Stimulated activated CD4-positive, alpha-beta T cell treated with anti-CD3 and anti-CD28 coated beads, Interleukin-15, amount 100 ng/mL, for 1 hour (primary cell): ENCODE measurements around the gene EFNA4.

Experiments used
- DNase-seq, 2 donors: peaks; one replicate each; pipeline ENCODE4 v3.0.0-alpha.2; 2020; ENCODE audit warnings: low read depth in 1 of 2, low spot score in 1 of 2

EFNA4 gene

DNA sequence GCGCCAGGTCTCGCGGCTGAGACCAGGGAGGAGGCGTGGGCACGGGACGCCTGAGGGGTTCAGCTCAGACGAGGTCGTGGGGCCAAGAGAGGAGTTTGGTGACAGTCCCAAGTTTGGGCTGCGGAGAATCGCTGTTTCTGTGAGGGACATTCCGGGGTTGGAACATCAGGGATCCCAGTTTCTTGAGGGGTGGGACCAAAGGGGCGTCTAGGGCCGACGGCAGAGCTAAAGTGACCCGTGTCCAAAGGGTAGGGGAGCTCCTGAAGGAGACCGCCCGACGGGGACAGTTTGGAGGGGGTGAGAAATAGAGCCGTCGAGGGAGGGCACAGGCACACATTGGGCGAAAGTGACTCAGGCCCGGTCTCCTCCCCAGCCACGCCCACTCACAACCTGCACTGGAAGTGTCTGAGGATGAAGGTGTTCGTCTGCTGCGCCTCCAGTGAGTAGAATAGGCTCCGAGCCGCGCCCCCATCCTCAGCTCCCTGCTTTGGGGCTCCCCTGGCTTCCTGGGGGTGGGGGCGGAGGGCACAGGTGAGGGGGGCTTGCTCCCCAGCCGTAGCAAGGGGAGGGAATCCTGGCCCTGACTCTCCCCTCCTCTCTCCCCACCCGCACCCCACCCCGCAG lies 22.1 kb downstream of the EFNA4 start:
- DNase-seq = peak in 1 of 2 donors; percentile 50

DNA sequence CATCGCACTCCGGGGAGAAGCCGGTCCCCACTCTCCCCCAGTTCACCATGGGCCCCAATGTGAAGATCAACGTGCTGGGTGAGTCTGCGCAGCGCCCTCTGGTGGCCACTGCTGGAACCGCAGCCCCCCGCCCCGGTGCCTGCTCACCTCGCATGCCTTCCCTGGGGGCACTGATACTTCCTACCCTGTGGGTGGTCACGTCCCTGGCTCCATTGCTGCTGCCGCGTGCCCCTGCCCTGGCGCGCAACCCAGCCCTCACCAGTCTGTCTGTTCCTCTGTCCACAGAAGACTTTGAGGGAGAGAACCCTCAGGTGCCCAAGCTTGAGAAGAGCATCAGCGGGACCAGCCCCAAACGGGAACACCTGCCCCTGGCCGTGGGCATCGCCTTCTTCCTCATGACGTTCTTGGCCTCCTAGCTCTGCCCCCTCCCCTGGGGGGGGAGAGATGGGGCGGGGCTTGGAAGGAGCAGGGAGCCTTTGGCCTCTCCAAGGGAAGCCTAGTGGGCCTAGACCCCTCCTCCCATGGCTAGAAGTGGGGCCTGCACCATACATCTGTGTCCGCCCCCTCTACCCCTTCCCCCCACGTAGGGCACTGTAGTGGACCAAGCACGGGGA lies 22.7 kb downstream of the EFNA4 start:
- peak; percentile 63 to 73 for DNase-seq

DNA sequence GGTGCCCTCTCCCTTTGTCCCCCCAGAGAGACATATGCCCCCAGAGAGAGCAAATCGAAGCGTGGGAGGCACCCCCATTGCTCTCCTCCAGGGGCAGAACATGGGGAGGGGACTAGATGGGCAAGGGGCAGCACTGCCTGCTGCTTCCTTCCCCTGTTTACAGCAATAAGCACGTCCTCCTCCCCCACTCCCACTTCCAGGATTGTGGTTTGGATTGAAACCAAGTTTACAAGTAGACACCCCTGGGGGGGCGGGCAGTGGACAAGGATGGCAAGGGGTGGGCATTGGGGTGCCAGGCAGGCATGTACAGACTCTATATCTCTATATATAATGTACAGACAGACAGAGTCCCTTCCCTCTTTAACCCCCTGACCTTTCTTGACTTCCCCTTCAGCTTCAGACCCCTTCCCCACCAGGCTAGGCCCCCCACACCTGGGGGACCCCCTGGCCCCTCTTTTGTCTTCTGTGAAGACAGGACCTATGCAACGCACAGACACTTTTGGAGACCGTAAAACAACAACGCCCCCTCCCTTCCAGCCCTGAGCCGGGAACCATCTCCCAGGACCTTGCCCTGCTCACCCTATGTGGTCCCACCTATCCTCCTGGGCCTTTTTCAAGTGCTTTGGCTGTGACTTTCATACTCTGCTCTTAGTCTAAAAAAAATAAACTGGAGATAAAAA lies 23.5 kb downstream of the EFNA4 start:
- DNase-seq = no peak

DNA sequence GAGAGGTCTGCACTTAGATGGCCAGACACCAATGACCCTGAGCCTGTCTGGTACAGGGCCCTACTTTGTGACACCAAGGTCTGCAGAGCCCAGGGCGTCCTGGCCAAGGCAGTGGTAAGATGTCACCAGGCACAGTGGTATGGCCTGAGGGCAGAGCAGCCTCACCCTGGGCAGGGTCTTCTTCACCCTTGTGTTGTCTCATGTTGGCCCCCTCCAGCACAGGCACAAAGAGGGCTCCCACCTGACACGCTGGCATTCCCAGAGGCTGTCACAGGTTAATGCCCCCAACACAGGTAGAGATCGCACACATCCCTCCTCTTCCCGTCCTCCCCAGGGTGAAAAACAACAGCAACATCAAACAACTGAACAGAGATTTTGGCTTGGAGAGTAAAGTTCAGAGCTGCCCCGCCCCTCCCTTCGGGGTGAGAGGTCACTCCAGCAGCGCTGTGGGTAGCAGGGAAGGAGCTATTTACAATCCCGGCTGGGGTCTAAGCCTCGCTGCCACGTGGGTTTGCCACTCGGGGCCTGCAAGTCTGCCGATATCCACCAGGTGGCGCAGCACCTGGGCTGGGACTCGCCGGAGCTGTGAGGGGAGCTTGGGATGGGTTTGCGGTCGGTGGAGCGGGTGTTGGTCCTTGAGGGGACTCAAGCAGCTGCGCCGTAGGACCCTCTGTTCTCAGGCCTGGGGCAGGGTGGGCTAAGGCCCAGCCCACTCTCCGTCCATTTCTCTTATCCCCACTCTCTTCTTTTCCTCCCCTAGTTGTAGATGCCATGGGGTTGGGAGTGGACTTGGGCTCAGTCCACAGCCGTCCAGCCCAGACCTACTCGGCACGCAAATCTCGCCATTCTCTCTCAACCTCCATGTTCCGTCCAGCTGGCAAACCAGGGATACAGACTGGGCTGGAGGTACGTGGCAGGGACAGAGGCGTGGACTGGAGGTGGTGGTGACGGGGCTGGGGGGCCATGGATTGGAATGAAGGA lies 27.8 kb downstream of the EFNA4 start:
- DNase-seq = peak; percentile 63 to 75

DNA sequence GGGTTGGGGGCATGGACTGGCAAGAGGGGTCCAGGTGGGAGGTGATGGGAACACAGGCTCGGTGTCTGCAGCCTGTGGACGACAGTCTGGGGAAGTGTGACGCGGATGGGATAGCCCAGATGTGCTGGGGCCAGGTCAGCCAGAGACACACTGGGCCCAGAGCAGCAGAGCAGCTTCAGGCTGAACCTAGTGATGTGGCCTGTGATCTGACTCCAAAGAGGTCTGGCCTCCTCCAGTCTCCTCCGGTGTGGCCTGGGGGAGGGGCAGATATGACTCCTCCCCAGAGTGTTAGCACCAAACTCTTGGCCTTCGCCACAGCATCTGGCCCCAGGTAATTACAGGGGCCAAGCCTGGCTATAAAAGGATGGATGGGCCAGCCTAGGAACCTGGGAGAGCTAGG lies 28.6 kb downstream of the EFNA4 start:
- DNase-seq = no peak

DNA sequence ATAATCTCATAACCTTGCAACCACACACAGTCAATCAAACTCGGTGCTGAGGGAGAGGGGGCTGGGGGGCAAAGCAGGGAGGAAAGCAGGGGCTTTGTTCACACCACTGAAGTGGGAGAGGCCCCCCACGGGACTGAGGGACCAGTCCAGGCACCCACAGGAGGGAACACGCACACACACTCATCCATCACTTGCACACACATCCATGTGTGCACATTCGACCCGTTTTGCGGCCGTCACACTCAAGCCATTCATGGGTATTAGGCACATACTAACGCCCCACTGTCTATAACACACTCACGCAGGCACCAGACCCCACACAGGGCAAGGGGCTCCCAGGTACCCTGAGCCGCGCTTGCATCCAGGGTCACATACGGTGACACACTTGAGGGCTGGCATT lies 29.1 kb downstream of the EFNA4 start:
- DNase-seq = no peak

DNA sequence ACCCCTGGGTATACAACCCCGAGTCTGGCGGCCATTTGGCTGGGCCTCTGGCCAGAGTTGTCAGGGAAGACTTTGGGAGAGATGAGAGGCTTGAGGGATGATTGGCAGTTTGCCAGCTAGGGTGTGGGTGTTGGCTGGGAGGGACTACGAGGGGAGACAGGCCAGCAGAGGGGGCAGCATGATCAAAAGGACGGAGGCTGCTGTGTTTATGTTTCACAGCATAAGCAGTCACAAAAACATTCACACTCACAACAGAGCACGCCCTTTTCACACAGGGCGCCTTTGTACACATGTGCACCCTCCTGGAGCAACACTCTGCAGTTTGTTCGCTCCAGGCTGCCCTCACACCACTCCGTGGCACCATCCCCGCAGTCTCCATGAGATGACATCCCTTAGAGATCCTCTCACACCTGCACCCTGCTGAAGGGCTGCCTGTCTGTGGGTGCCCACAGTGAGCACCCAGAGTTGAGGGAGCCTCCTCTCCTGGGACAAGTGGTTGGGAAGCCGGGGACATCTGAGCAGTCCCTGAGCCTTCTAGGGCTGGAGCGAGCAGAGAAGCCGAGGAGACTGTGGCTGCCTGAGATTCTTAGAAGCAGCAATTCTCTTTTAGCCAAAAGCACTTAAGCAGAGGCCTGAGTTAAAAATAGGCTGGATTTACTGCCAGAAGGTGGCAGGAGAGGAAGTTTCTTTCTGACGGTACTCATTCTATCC lies 30.5 kb downstream of the EFNA4 start:
- no peak for DNase-seq

DNA sequence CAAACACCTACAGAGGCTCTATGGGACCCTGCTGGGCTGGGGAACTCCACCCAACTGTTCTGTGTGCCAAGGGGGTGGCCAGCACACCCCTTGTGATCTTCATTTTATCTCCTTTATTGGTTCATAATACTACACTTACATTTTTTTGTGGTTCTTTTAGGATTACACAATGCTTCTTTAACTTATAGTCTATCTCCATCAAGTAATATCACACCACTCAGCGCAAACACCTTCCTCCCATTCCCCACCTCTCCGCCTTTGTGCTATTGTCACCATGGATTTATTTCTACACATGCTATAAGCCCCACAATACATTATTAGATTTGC lies 31.0 kb downstream of the EFNA4 start:
- DNase-seq = no peak

DNA sequence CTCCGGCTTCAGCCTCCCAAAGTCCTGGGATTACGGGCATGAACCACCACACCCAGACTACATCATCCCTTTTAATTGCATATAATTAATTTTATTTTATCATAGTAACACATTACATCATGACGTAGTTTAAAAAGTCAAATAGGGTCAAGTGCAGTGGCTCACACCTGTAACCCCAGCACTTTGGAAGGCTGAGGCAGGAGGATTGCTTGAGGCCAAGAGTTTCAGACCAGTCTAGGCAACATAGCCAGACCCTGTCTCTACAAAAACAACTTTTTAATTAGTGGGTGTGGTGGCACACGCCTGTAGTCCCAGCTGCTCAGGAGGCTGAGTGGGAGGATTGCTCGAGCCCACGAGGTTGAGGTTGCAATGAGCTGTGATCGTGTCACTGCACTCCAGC lies 35.8 kb downstream of the EFNA4 start:
- no peak for DNase-seq

DNA sequence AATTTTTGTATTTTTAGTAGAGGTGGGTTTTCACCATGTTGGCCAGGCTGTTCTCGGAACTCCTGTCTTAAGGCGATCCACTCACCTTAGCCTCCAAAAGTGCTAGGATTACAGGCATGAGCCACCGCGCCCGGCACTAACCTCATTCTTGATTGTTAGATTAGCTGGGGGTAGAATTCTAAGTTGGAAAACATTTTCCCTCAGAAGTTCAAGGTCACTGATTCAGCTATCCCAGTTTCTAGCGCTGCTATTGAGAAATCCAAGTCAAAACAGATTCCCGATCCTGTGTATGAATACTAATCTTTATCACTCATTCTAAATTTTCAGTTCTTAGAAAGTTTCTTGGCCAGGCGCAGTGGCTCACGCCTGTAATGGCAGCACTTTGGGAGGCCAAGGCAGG lies 39.8 kb downstream of the EFNA4 start:
- no peak for DNase-seq

DNA sequence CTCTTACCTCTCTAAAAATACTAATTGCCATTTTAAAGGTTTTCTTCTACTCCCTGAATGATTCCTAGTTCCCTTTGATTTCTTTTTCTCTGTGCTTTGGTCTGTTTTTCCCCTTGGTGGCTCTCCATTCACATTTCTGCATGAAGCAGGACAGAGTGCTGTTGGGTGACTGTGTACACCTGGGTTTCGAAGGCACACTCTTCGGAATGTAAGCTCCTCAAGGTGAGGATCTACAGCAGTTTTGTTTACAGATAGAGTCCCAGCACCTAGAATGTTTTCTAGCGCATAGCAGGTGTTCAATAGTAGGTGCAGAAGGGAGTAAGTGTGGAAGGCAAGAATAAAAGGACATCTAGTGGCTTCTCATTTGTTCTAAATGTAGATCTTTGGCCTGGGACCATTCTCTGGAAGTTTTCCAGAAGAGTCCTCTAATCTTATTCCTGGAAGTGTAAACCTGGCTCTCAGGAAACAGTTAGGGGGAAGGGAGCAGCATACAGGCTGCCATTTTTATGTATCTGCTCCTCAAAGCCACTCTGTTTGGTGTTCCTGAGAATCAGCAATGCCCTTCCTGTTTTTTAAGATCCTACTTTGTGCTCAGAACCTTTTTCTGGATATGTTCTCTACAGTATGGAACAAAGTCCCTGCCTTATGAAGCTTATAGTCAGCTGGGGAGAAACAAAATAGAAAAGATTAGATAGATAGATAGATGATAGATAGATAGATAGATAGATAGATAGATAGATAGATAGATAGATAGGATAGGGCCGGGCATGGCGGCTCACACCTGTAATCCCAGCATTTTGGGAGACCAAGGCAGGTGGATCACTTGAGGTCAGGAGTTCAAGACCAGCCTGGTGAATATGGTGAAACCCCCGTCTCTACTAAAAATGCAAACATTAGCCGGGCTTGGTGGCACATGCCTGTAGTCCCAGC lies 41.3 kb downstream of the EFNA4 start:
- no peak for DNase-seq

DNA sequence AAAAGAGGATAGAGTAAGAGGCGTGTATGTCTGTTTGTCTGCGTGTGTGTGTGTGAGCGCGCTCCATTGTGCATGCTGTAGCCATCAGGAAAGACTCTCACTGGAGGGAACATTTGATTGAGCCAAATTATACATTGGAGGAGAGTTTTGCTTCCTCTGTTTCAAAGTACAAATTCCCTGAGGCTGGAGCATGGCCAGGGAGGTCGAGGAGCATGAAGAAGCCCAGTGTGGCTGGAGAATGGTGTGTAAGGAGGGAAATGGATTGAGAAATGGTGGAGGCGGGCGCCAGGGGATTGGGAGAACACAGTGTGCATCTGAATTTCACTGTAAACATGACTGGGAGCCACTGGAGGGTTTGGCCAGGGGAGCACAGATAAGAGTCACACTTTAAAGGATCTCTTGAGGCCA lies 42.1 kb downstream of the EFNA4 start:
- no peak for DNase-seq

DNA sequence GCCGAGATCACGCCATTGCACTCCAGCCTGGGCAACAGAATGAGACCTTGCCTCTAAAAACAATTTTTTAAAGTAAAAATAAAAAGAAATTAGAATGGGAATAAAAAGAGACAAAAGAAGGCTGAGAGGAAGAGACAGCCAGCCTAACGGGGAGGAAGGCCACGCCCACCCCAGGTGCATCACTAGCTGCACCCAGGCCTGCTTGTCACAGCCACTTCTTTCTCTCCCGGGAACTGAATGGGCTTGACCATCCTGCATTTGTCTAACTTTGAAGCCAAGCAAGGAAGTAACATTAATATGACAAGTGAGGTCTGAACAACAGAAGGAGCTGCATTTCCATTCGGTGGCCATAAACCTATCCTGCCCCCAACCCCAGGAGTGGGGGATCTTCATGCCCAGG lies 43.3 kb downstream of the EFNA4 start:
- DNase-seq = no peak

DNA sequence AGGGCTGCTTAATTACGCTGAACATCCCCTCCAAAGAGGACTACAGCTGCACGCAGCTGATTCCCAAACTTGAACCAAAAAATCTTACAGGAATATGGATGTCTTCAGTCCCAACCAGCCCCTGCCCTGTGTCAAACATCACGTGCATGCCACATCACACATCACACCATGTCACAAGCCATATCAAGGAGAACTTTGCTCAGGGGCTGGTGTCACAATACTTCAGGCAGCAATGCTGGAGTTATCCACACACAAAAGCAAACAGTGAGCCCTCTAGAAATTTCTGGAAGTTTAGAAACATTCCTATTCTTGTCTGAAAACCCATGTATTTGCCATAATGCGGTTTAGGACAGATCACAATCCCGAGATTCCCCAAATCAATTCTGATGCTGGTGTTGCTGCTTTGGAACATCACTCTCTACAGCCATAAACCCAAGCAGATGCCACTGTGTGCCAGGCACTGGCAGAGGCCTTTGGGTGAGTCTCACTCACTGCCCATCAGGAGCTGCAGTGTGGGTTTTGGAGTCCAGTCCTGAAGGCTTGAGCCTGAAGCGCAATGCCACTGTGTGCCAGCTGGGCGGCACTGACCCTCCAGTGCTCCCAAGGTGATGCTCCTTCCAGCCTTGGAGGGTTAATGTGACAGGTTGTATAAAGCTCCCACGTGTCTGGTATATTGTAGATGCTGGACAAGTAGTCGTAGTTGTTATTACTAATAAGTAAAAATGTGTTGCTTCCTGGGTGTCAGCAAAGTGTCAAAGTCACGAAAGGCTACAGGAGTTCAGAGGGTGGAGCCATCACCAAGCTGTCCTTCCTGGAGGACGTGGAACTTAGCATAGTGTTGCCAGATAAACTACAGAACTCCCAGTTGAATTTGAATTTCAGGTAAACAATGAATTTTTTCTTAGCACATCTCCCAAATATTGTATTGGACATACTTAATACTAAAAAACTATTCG lies 44.0 kb downstream of the EFNA4 start:
- DNase-seq = no peak

DNA sequence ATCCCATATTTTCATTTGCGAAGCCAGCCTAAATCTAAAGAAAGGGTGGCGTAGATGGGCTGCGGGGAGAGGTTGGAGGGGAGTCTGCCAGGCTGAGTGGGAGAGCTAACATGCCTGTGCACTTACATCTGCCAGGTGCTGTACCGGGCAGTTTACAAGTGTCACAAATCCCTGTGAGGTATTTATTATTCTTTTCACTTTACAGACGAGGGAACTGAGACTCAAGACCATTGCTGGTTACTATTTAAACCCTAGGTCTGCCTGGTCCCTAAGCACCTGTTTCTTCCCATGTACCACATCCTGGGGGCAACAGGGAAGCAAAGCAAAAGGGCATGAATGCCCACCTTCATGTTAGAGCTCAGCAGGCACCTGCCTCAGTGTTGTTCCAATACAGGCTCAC lies 44.8 kb downstream of the EFNA4 start:
- DNase-seq = no peak

DNA sequence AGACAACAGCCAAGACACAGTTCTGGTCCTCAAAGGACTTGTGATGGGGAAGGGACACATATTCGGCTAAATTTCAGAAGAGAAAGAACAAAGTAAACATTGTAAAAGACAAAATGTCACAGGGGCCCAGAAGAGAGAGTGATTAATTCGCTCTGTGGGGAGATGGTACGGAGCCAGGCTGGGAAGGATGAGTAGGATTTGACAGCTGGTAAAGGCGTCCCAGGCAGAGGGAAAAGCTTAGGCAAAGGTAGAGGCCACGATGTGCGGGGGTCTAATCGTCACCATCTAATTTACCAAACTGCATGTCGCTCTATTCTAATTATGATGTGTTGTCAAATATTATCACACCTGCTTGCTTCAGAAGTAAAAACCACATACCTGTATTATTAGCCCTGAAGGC lies 46.8 kb downstream of the EFNA4 start:
- no peak for DNase-seq

DNA sequence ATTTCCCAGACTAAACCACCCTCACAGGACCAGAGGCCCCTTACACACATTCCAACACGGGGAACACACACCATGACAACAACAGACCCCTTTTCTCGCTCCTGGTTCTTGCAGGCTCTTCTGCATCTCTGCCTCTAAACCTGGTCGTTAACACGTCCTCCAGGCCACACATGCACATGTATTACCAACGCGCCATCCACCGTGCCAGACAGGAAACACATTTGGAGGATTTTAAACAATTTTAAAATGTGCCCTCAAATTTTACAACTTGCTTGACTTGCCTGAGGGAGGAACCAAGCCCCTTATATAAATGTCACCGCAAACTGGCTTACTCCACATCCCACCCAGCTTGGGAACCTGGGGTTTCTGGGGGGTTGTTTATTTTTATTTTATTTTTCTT lies 47.3 kb downstream of the EFNA4 start:
- DNase-seq = no peak

DNA sequence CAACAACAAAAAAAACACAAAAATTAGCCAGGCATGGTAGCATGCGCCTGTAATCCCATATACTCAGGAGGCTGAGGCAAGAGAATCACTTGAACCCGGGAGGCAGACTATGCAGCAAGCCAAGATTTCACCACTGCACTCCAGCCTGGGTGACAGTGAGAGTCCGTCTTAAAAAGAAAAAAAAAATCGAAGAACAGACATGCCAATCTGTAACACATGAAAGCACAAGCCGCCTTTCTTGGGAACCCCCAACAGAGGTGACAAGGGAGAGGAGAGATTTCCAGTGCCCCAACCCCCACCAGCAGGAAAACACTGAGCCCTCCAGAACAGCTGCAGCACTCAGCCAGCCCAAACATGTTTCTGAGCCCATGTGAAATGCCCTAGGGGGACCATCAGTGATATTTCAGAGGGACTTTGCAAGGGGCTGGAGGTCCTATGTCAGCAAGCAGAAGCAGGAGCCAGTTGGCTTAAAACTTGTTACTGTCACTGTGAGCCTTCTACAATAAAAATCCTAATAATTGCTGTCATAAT lies 50.0 kb downstream of the EFNA4 start:
- no peak for DNase-seq
